Ureter (tissue), 1 donor: Measurements from ENCODE around the gene CAMK1D. TPM values are rescaled to one million over a fixed set of nuclear protein-coding genes. Genes with fewer than 3 reads are reported as not detected.
"Not testable (repeated sequence)": the region's sequence is repeated elsewhere in the genome, so short reads cannot be mapped to it uniquely, and the experiment has no call there.

Source experiments
- DNase-seq: peaks from one replicate; pipeline ENCODE4 v3.0.0-alpha.2; 2020; ENCODE audit warnings: low spot score
- total RNA-seq: library from RNA; stranded (reverse); gene quantifications from one replicate; pipeline ENCODE4 v1.2.4, GENCODE V29; 2023
- donor health status: DM: yes; HTN: yes; CAD: no.

Gene CAMK1D
- total RNA-seq, 1 donor from 2014 or later = 25.4 TPM

GRCh38 chr10:12697764-12698163 lies 348.4 kb downstream of the CAMK1D start:
- DNase-seq = no peak

- DNase-seq = no peak
These were observed 349.9 kb downstream of the CAMK1D start for GRCh38 chr10:12699258-12699700.

GRCh38 chr10:12699781-12700556 lies 350.6 kb downstream of the CAMK1D start:
- no peak for DNase-seq

GRCh38 chr10:12700557-12700874 lies 351.2 kb downstream of the CAMK1D start:
- DNase-seq = no peak

GRCh38 chr10:12701696-12702095 lies 352.3 kb downstream of the CAMK1D start:
- DNase-seq = no peak

- DNase-seq = no peak
These were observed 352.9 kb downstream of the CAMK1D start for GRCh38 chr10:12702215-12702770.

- DNase-seq = no peak
These were observed 353.8 kb downstream of the CAMK1D start for GRCh38 chr10:12703126-12703525.

- no peak for DNase-seq
These were observed 354.5 kb downstream of the CAMK1D start for GRCh38 chr10:12703813-12704212.

- DNase-seq = no peak
These were observed 355.1 kb downstream of the CAMK1D start for GRCh38 chr10:12704488-12704887.

- no peak for DNase-seq
These were observed 356.6 kb downstream of the CAMK1D start for GRCh38 chr10:12705943-12706342.

- DNase-seq = no peak
These were observed 358.3 kb downstream of the CAMK1D start for GRCh38 chr10:12707461-12708185.

GRCh38 chr10:12709000-12709401 lies 359.7 kb downstream of the CAMK1D start:
- DNase-seq = no peak

GRCh38 chr10:12709521-12709963 lies 360.2 kb downstream of the CAMK1D start:
- DNase-seq = no peak

- no peak for DNase-seq
These were observed 360.8 kb downstream of the CAMK1D start for GRCh38 chr10:12710157-12710556.

- peak; percentile 83 for DNase-seq
These were observed 361.4 kb downstream of the CAMK1D start for GRCh38 chr10:12710594-12711349.

GRCh38 chr10:12711350-12711708 lies 362.0 kb downstream of the CAMK1D start:
- no peak for DNase-seq

GRCh38 chr10:12712293-12712983 lies 363.1 kb downstream of the CAMK1D start:
- DNase-seq = no peak

- DNase-seq = not testable (repeated sequence)
These were observed 363.6 kb downstream of the CAMK1D start for GRCh38 chr10:12712984-12713316.

GRCh38 chr10:12716042-12716441 lies 366.7 kb downstream of the CAMK1D start:
- no peak for DNase-seq

GRCh38 chr10:12717981-12718707 lies 368.8 kb downstream of the CAMK1D start:
- DNase-seq = no peak

- DNase-seq = no peak
These were observed 370.0 kb downstream of the CAMK1D start for GRCh38 chr10:12719365-12719764.
